Naive thymus-derived CD4-positive, alpha-beta T cell (primary cell): ENCODE measurements around the gene GLRB. TPM values are rescaled to one million over a fixed set of nuclear protein-coding genes. Genes with fewer than 3 reads are reported as not detected.

Experiments used
- polyA plus RNA-seq, 2 donors: library from polyadenylated mRNA; unstranded; fragments of 300-500 nt; fragmentation: Illumina TruSeq; gene quantifications; one replicate each; pipeline ENCODE4 v1.2.3, GENCODE V29; 2021
- total RNA-seq, 6 experiments: library from RNA in 5 of 6; stranded (reverse) in 5 of 6; gene quantifications; 1 replicate in 5 of 6; 2 replicates in 1 of 6; pipeline ENCODE4 v1.2.3 and lab custom pipeline; 2021 to 2026

The GLRB gene
- total and polyA plus RNA-seq, 7 experiments from 2014 or later = not detected

Other genes with a start within 250 kb of the GLRB start
- gene PDGFC, start 104.4 kb upstream of the GLRB start, total RNA-seq = 1 to 10 TPM in 2 of 5 experiments, under 1 TPM in 1, not detected in 2; 0.19 to 2.0 (median 1.2) TPM
- not detected for gene PDGFC, start 104.4 kb upstream of the GLRB start, polyA plus RNA-seq
- not detected for gene GRIA2, start 144.6 kb downstream of the GLRB start, total RNA-seq
- gene GRIA2, start 144.6 kb downstream of the GLRB start, polyA plus RNA-seq = not detected